GM18498 (cell line): ENCODE measurements around the gene RNF180.
"Not testable (repeated sequence)": the region's sequence is repeated elsewhere in the genome, so short reads cannot be mapped to it uniquely, and the experiment has no call there.

ENCODE experiments used
- ATAC-seq: cut with Tn5 transposase; IDR thresholded peaks from one replicate; pipeline ENCODE4 v1.9.1; 2021; ENCODE audit warnings: mild to moderate bottlenecking, moderate library complexity; ENCODE audit not compliant: unreplicated experiment

Gene RNF180

GRCh38 chr5:64269164-64269563, 103.5 kb downstream of the RNF180 start:
- no peak for ATAC-seq

GRCh38 chr5:64273276-64273675, 107.6 kb downstream of the RNF180 start:
- ATAC-seq, result no peak

- ATAC-seq, result no peak
These were observed 119.8 kb downstream of the RNF180 start for GRCh38 chr5:64285188-64286130.

GRCh38 chr5:64286381-64286780, 120.7 kb downstream of the RNF180 start:
- no peak for ATAC-seq

- not testable (repeated sequence) for ATAC-seq
These were observed 122.9 kb downstream of the RNF180 start for GRCh38 chr5:64288496-64288895.

- ATAC-seq, result no peak
These were observed 127.1 kb downstream of the RNF180 start for GRCh38 chr5:64292611-64293215.

GRCh38 chr5:64295101-64295500, 129.5 kb downstream of the RNF180 start:
- no peak for ATAC-seq

- ATAC-seq, result no peak
These were observed 132.9 kb downstream of the RNF180 start for GRCh38 chr5:64298586-64298985.

- no peak for ATAC-seq
These were observed 134.2 kb downstream of the RNF180 start for GRCh38 chr5:64299805-64300204.

GRCh38 chr5:64301566-64301965, 135.9 kb downstream of the RNF180 start:
- ATAC-seq, result no peak

- ATAC-seq, result no peak
These were observed 142.5 kb downstream of the RNF180 start for GRCh38 chr5:64308135-64308534.

- ATAC-seq, result no peak
These were observed 146.8 kb downstream of the RNF180 start for GRCh38 chr5:64312491-64312890.

GRCh38 chr5:64315778-64316177, 150.1 kb downstream of the RNF180 start:
- ATAC-seq, result no peak

GRCh38 chr5:64318175-64318574, 152.5 kb downstream of the RNF180 start:
- no peak for ATAC-seq

GRCh38 chr5:64323591-64323990, 157.9 kb downstream of the RNF180 start:
- ATAC-seq, result no peak

GRCh38 chr5:64330728-64331231, 165.1 kb downstream of the RNF180 start:
- ATAC-seq, result no peak

GRCh38 chr5:64331597-64332277, 166.1 kb downstream of the RNF180 start:
- no peak for ATAC-seq

GRCh38 chr5:64333886-64334285, 168.2 kb downstream of the RNF180 start:
- ATAC-seq, result no peak

- no peak for ATAC-seq
These were observed 174.1 kb downstream of the RNF180 start for GRCh38 chr5:64339769-64340168.

GRCh38 chr5:64340293-64340692, 174.7 kb downstream of the RNF180 start:
- no peak for ATAC-seq

- no peak for ATAC-seq
These were observed 175.7 kb downstream of the RNF180 start for GRCh38 chr5:64341340-64341739.
